ENCODE results near the gene FPR2. TPM values are rescaled to one million over a fixed set of nuclear protein-coding genes. Genes with fewer than 3 reads are reported as not detected.

FPR2 gene
- total and polyA plus RNA-seq, 9 of the 15 experiments (the other 6 are each of a cell fraction or from before 2014, with no cell fraction given) = 0.03 to 0.15 (median 0.07) TPM; not detected in 6

GRCh38 chr19:51726049-51726448, 34.9 kb upstream of the FPR2 start (continued):
- TF ChIP-seq ZNF324 (CRISPR knock-in tag; IDR thresholded peaks at IDR 0.05) = no peak
- peak; percentile 52; the same call in 1 of the 2 replicates for TF ChIP-seq TFAP4 (CRISPR knock-in tag; IDR thresholded peaks at IDR 0.05; ENCODE audit: borderline replicate concordance)
- peak; percentile 52 for TF ChIP-seq MEIS2 (IDR thresholded peaks at IDR 0.05; ENCODE audit: partially characterized antibody)
- peak; percentile 75 for TF ChIP-seq PKNOX1 (IDR thresholded peaks at IDR 0.05)

GRCh38 chr19:51727349-51727880, 33.6 kb upstream of the FPR2 start:
- BruUV-seq (replicated peaks) = no TSS peak
- no peak for ATAC-seq

More at GRCh38 chr19:51727349-51727880, 33.6 kb upstream of the FPR2 start:
- Histone ChIP-seq H3K9ac (ENCODE audit: insufficient read depth in 1 of 2, low read depth in 2 of 2, low read length in 2 of 2) (no peak overlapping the region), H4K20me1 (replicated peaks; ENCODE audit: control insufficient read depth, insufficient read depth, low read length) (no peaks in the 10 kb centered on the region), H3K4me3 (no peak overlapping the region), H3K4me2 (ENCODE audit: insufficient read depth, low read length) (no peak overlapping the region), H3K4me1 (replicated peaks in 1 of 2; ENCODE audit: control insufficient read depth in 2 of 2, insufficient read depth in 2 of 2, low read length in 2 of 2) (peaks cover 12 to 29% of the 10 kb centered on the region in 2 experiments; a peak in 4 of 5 replicates), H3K36me3 (ENCODE audit: control insufficient read depth, insufficient read depth, low read length) (no peaks in the 10 kb centered on the region), H3K9me1 (ENCODE audit: control insufficient read depth, insufficient read depth, low read length) (no peaks in the 10 kb centered on the region), H3K27me3 (ENCODE audit: control insufficient read depth in 2 of 2, insufficient read depth in 2 of 2, low read length in 2 of 2) (peaks cover 0 to 4% of the 10 kb centered on the region in 2 experiments; a peak in 1 of 5 replicates), H3K9me3 (replicated peaks; ENCODE audit: control insufficient read depth, insufficient read depth, low read depth, low read length) (no peaks in the 10 kb centered on the region), H3K79me2 (ENCODE audit: control insufficient read depth, insufficient read depth, low read length) (no peaks in the 10 kb centered on the region), H3K27ac (ENCODE audit: extremely low read depth, low read depth, low read length) (no peak overlapping the region), H2AFZ (ENCODE audit: low read depth, low read length) (no peak overlapping the region)
- DNase-seq (ENCODE audit: extremely low read depth in 1 of 4, low spot score in 3 of 4) (no peak), FAIRE-seq (no peak)
- in situ Hi-C loops (cut with MboI) = no loop called here
- TF ChIP-seq ZNF239 (CRISPR knock-in tag; IDR thresholded peaks at IDR 0.05) (no peak), RBM22 (IDR thresholded peaks at IDR 0.05; ENCODE audit: low read depth, low read length, poor library complexity, severe bottlenecking) (no peak), FOXA3 (CRISPR knock-in tag; conservative IDR thresholded peaks at IDR 0.05 in 1 of 2, IDR thresholded peaks at IDR 0.05 in 1 of 2) (peak in 1 of 2 experiments; percentile 96; a peak in 2 of 4 replicates), CBFA2T3 (IDR thresholded peaks at IDR 0.05) (peak; percentile 22; the same call in 1 of the 2 replicates), BCOR (IDR thresholded peaks at IDR 0.05) (peak; percentile 91), ZFP36 (IDR thresholded peaks at IDR 0.05; ENCODE audit: low read depth, low read length, partially characterized antibody) (peak; percentile 97), EHMT2 (IDR thresholded peaks at IDR 0.05) (no peak), TFAP4 (CRISPR knock-in tag; IDR thresholded peaks at IDR 0.05; ENCODE audit: borderline replicate concordance) (peak; percentile 41; the same call in 1 of the 2 replicates), CAMTA2 (CRISPR knock-in tag; conservative IDR thresholded peaks at IDR 0.05) (no peak), KDM1A (IDR thresholded peaks at IDR 0.05) (peak; percentile 40 to 41; a peak in 2 of 4 replicates), ZNF24 (IDR thresholded peaks at IDR 0.05) (0 out of 2 replicates have a peak, but pooled peaks have one; percentile 22), SMARCA5 (IDR thresholded peaks at IDR 0.05) (peak; percentile 75; the same call in 1 of the 2 replicates), MTF1 (CRISPR knock-in tag; IDR thresholded peaks at IDR 0.05; ENCODE audit: borderline replicate concordance) (no peak), ZNF263 (CRISPR knock-in tag; IDR thresholded peaks at IDR 0.05; ENCODE audit: borderline replicate concordance) (no peak)
- ChIA-PET CTCF (ENCODE audit: low intra/inter-chr PET ratio) (no interaction called here), POLR2A (interaction anchor here (0.9 kb wide), 1 partner anchor 10 kb away, joined by 4 read pairs; no protein-coding TSS in a partner anchor)
- 32% methylated on average over 7 of the region's 7 CpGs for WGBS (ENCODE audit: insufficient coverage, low coverage, missing lambda C conversion rate)
- intact Hi-C loops (cut with micrococcal nuclease) = no loop called here

All from K562 (cell line).